ENCODE measurements around the gene NEDD4L.

DNA sequence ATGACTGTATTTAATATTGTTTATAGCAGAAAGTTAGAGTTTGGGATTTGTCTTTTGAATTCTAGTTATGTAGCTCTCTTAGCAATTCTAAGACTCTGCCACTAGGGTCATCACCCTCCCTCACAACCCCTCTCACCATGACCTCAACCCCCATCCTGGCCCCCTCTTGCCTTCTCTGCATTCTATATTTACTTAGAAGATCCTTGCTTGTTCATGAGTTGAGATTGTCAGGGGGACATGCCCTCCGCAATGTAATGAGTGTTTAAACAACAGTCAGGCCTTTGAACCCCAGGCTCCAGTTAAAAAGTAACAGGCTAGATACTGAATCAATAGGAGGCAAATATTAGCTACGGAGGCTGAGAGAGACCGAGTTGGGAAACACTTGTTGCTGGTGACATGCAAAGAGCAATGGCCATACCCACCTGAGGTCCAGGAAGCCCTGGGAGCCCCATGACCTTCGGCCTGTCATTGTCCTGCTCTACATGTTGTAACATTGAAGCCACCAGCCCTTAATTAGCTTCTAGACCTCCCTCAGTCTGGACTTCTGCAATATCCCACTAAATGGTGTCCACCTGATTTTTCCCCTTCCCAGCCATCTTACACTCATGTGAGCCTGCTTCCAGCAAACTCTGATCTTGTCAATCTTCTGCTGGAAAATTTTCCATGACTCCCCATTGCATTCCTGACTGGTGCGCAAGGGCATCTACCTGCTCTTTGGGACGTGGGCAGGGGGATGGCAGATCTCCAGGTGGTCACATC, 363.8 kb downstream of the NEDD4L start:
- TF ChIP-seq, protein P1, sequence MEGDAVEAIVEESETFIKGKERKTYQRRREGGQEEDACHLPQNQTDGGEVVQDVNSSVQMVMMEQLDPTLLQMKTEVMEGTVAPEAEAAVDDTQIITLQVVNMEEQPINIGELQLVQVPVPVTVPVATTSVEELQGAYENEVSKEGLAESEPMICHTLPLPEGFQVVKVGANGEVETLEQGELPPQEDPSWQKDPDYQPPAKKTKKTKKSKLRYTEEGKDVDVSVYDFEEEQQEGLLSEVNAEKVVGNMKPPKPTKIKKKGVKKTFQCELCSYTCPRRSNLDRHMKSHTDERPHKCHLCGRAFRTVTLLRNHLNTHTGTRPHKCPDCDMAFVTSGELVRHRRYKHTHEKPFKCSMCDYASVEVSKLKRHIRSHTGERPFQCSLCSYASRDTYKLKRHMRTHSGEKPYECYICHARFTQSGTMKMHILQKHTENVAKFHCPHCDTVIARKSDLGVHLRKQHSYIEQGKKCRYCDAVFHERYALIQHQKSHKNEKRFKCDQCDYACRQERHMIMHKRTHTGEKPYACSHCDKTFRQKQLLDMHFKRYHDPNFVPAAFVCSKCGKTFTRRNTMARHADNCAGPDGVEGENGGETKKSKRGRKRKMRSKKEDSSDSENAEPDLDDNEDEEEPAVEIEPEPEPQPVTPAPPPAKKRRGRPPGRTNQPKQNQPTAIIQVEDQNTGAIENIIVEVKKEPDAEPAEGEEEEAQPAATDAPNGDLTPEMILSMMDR (conservative IDR thresholded peaks at IDR 0.05; ENCODE audit: low read length), result no peak
- TF ChIP-seq EZH2phosphoT487 (IDR thresholded peaks at IDR 0.05; ENCODE audit: borderline replicate concordance, low read depth, low read length), result no peak

Measured in OCI-LY7 (cell line).